GM12878 (cell line): ENCODE results near the gene MRC2.

ENCODE experiments used
- BRCA1 ChIP-seq: IDR thresholded peaks from 2 replicates; pipeline ENCODE4 v1.6.1; 2011; ENCODE audit warnings: low read depth, low read length, improper control_type of control experiment
- CTCF ChIP-seq, 3 experiments: IDR thresholded peaks in 2 of 3; conservative IDR thresholded peaks in 1 of 3; 2 replicates each; pipeline ENCODE4 v1.5.1; 2011; ENCODE audit warnings: low read depth in 3 of 3, low read length in 3 of 3, mild to moderate bottlenecking in 3 of 3, control low read depth in 2 of 3, moderate library complexity in 2 of 3, inconsistent platforms in 1 of 3, mixed read lengths in 1 of 3; ENCODE audit not compliant: control insufficient read depth in 2 of 3, insufficient read depth in 1 of 3; ENCODE audit errors: extremely low read depth in 1 of 3
- FOS ChIP-seq: IDR thresholded peaks from 3 replicates; pipeline ENCODE4 v1.6.1; 2011; ENCODE audit warnings: borderline replicate concordance; ENCODE audit not compliant: insufficient read length; ENCODE audit errors: extremely low read depth
- POLR2A ChIP-seq: IDR thresholded peaks from 2 replicates; pipeline ENCODE4 v1.6.1; 2011; ENCODE audit warnings: low read depth, mild to moderate bottlenecking, low read length
- TAF1 ChIP-seq: IDR thresholded peaks from 2 replicates; pipeline ENCODE4 v1.6.1; 2011; ENCODE audit warnings: mild to moderate bottlenecking, low read depth, low read length, borderline replicate concordance
- YY1 ChIP-seq: IDR thresholded peaks from 2 replicates; pipeline ENCODE4 v1.6.1; 2011; ENCODE audit warnings: low read depth, mild to moderate bottlenecking, low read length

GRCh38 chr17:62732125-62732524 lies 104.7 kb downstream of the MRC2 start:
- TF ChIP-seq CTCF (IDR thresholded peaks at IDR 0.05 in 2 of 3, conservative IDR thresholded peaks at IDR 0.05 in 1 of 3; ENCODE audit: control insufficient read depth in 2 of 3, extremely low read depth in 1 of 3, insufficient read depth in 1 of 3, low read depth in 3 of 3, low read length in 3 of 3) (no peak), BRCA1 (no peak), TAF1 (no peak), POLR2A (no peak), YY1 (no peak), FOS (no peak)
